GM12878 (cell line): Measurements from ENCODE around the gene FAM171A1.

Experiments used
- ATF3 ChIP-seq: IDR thresholded peaks from 2 replicates; pipeline ENCODE4 v1.6.1; 2011; ENCODE audit warnings: low read depth, mild to moderate bottlenecking, low read length, moderate library complexity, borderline replicate concordance; ENCODE audit errors: extremely low read depth
- CTCF ChIP-seq, 3 experiments: IDR thresholded peaks in 2 of 3; conservative IDR thresholded peaks in 1 of 3; 2 replicates each; pipeline ENCODE4 v1.5.1; 2011; ENCODE audit warnings: low read depth in 3 of 3, low read length in 3 of 3, mild to moderate bottlenecking in 3 of 3, control low read depth in 2 of 3, moderate library complexity in 2 of 3, inconsistent platforms in 1 of 3, mixed read lengths in 1 of 3; ENCODE audit not compliant: control insufficient read depth in 2 of 3, insufficient read depth in 1 of 3; ENCODE audit errors: extremely low read depth in 1 of 3
- EZH2 ChIP-seq: IDR thresholded peaks from 2 replicates; pipeline ENCODE4 v1.6.1; 2012; ENCODE audit warnings: low read depth, mild to moderate bottlenecking, control low read depth, inconsistent platforms, low read length, borderline replicate concordance; ENCODE audit not compliant: control insufficient read depth
- HDGF ChIP-seq: fragments of 450-650 bp; IDR thresholded peaks from 2 replicates; pipeline ENCODE4 v1.6.1; 2016; ENCODE audit warnings: antibody characterized with exemption
- POLR2AphosphoS5 ChIP-seq: IDR thresholded peaks from 2 replicates; pipeline ENCODE4 v1.6.1; 2011; ENCODE audit warnings: mild to moderate bottlenecking, low read length, inconsistent platforms
- SIX5 ChIP-seq: IDR thresholded peaks from 2 replicates; pipeline ENCODE4 v1.6.1; 2011; ENCODE audit warnings: mild to moderate bottlenecking, low read depth, low read length, moderate library complexity; ENCODE audit not compliant: severe bottlenecking

- TF ChIP-seq EZH2: no peak
- no peak for TF ChIP-seq ATF3
- TF ChIP-seq POLR2AphosphoS5: no peak
- no peak for TF ChIP-seq CTCF (IDR thresholded peaks at IDR 0.05 in 2 of 3, conservative IDR thresholded peaks at IDR 0.05 in 1 of 3; ENCODE audit: control insufficient read depth in 2 of 3, extremely low read depth in 1 of 3, insufficient read depth in 1 of 3, low read depth in 3 of 3, low read length in 3 of 3)
- TF ChIP-seq HDGF: no peak
- TF ChIP-seq SIX5: no peak
Observed at GRCh38 chr10:15348579-15348978, 22.5 kb downstream of the FAM171A1 start.
